Activated naive CD4-positive, alpha-beta T cell treated with anti-CD3 and anti-CD28 coated beads, Interleukin-2, amount 50 U/mL, for 24 hours (primary cell): Measurements from ENCODE around the gene SHISAL2B.

ENCODE experiments used
- H3K27ac Mint-ChIP-seq: one replicate; pipeline ENCODE4 v1.8.0; 2021; ENCODE audit warnings: mild to moderate bottlenecking, mixed read lengths
- H3K27me3 Mint-ChIP-seq: one replicate; pipeline ENCODE4 v1.8.0; 2021; ENCODE audit warnings: mixed read lengths
- H3K36me3 Mint-ChIP-seq: one replicate; pipeline ENCODE4 v1.8.0; 2021; ENCODE audit warnings: mixed read lengths
- H3K4me1 Mint-ChIP-seq: one replicate; pipeline ENCODE4 v1.8.0; 2021; ENCODE audit warnings: mixed read lengths
- H3K4me3 Mint-ChIP-seq: one replicate; pipeline ENCODE4 v1.8.0; 2021; ENCODE audit warnings: mild to moderate bottlenecking, mixed read lengths
- H3K9me3 Mint-ChIP-seq: one replicate; pipeline ENCODE4 v1.8.0; 2021; ENCODE audit warnings: mixed read lengths

Gene SHISAL2B

DNA sequence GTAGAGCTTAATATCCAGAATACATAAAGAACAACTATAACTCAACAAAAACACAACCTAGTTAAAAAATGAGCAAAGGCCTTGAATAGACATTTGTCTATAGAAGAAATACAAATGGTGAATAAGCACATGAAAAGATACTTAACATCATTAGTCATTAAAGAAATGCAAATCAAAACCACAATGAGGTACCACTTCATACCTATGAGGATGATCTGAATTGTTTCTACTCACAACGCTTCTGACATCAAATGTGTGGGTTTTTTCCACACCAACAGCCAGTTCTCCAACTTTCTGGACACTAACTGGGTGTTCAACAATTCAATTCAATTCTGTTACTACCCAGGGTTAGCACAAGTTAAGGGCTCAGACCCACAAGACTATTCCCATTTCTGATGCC lies 56.1 kb downstream of the SHISAL2B start:
- Mint-ChIP-seq H3K27ac (no peak overlapping the region), H3K4me3 (no peak overlapping the region), H3K36me3 (peaks cover 2% of the 10 kb centered on the region), H3K4me1 (peaks cover 19% of the 10 kb centered on the region), H3K9me3 (no peaks in the 10 kb centered on the region), H3K27me3 (no peaks in the 10 kb centered on the region)

DNA sequence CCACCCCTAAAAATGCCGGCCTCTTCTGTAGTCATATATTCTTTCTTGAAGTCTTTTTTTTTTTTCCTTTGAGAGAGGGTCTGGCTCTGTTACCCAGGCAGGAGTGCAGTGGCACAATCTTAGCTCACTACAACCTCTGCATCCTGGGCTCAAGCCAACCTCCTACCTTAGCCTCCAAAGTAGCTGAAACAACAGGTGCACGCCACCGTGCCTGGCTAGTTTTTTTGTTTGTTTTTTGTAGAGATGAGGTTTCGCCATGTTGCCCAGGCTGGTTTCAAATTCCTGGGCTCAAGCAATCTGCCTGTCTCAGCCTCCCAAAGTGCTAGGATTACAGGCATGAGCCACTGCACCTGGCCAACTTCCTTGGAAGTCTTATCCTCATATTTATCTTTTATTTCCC lies 59.1 kb downstream of the SHISAL2B start:
- Mint-ChIP-seq H3K27ac (no peak overlapping the region), H3K27me3 (no peaks in the 10 kb centered on the region), H3K4me1 (peaks cover 15% of the 10 kb centered on the region), H3K4me3 (no peak overlapping the region), H3K9me3 (no peaks in the 10 kb centered on the region), H3K36me3 (peaks cover 2% of the 10 kb centered on the region)

DNA sequence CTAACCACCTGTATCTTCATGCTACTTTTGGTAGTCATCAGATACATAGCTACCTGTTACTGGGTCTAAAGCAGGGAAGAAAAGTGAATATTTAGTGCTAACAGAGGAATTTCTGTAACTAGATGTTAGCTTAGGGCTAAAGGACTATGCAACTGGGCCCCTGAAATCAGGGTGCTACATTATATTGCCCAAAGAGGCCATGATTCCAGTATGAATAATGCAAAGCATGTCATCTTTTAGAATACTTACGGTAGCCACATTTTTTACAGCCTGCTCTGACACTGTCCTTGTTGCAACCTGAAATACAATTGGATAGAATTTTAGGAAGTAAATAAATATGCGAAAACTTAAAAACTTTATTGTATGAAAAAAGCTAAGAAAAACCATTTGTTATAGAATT lies 63.8 kb downstream of the SHISAL2B start:
- Mint-ChIP-seq H3K4me1 (peaks cover 9% of the 10 kb centered on the region), H3K9me3 (no peaks in the 10 kb centered on the region), H3K27me3 (no peaks in the 10 kb centered on the region), H3K27ac (no peak overlapping the region), H3K36me3 (no peaks in the 10 kb centered on the region), H3K4me3 (no peak overlapping the region)

DNA sequence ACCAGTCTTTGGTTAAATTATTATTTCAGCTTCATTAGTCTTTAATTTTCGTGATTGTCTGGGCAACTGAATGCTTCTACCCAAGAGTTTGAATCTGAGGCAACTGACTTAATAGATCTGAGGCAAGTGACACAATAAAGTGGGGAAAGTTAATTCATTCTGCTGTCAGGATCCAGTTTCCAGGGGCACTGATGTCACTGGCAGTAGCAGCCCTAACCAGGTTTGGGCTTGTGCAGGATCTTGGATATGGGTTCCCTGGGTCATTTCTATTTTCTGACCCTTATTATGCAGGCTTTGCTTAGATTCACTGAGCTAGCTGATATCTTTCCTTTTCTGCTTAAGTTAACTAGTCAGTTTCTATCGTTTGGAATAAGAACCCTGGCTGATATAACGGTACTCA lies 68.6 kb downstream of the SHISAL2B start:
- no peak overlapping the region for H3K27ac Mint-ChIP-seq
- no peaks in the 10 kb centered on the region for H3K27me3 Mint-ChIP-seq
- H3K9me3 Mint-ChIP-seq = no peaks in the 10 kb centered on the region
- H3K4me1 Mint-ChIP-seq = peaks cover 29% of the 10 kb centered on the region
- no peak overlapping the region for H3K4me3 Mint-ChIP-seq
- no peaks in the 10 kb centered on the region for H3K36me3 Mint-ChIP-seq

DNA sequence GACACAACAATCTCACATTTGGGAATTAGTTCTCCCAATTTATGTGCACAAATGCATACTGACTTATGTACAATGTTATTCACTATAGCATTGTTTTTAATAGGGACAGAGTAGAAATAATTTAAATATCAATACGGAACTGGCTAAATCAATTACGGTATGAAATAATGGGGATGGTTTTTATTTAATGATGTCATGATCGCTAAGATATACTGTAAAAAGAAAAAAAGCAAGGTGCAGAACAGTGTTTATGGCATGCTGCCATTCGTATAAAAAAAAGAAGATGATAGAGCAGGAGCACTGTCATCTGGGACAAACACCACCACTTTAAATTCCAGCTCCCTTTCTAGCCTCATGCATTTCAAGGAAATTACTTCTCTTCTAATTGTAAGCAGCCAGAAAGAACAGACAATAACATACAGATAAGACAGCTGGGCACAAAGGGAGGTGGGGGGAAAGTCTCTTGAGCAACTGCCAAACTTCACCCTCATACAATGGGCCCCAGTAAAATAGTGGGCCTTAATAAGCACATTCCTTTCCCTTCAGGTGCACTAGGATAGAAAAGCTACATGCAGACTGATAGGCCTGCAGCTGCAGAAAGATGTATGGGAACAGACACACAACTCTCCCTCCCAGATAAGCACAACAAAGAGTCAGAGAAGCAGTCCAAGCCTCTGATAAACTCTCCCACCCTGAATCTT lies 69.8 kb downstream of the SHISAL2B start:
- H3K36me3 Mint-ChIP-seq = no peaks in the 10 kb centered on the region
- H3K27ac Mint-ChIP-seq = no peak overlapping the region
- peaks cover 36% of the 10 kb centered on the region for H3K4me1 Mint-ChIP-seq
- H3K27me3 Mint-ChIP-seq = no peaks in the 10 kb centered on the region
- H3K4me3 Mint-ChIP-seq = no peak overlapping the region
- H3K9me3 Mint-ChIP-seq = no peaks in the 10 kb centered on the region

DNA sequence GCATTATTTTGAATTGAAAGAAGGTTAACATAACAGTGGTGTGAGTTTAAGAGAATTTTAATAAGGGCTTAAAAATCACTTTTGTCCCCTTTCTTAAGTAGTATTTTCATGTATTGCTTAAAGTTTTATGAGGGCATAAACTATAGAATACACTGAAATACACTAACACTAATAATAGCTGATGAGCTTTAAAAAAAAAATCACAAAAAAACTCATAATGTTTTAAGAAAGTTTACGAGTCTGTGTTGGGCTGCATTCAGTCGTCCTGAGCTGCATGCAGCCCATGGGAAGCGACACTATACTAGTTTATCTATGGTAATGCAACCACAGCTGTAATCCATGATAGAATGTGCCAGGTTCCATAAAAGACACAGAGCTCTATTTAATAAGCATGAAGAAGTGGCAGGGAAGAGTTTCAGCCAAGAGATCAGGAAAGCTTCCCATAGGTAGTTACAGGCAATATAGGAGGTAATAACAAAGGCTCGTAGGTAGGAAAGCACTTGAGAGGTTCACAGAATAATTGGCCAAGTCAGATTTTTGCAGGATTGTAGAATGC lies 73.7 kb downstream of the SHISAL2B start:
- peaks cover 60% of the 10 kb centered on the region for H3K4me1 Mint-ChIP-seq

DNA sequence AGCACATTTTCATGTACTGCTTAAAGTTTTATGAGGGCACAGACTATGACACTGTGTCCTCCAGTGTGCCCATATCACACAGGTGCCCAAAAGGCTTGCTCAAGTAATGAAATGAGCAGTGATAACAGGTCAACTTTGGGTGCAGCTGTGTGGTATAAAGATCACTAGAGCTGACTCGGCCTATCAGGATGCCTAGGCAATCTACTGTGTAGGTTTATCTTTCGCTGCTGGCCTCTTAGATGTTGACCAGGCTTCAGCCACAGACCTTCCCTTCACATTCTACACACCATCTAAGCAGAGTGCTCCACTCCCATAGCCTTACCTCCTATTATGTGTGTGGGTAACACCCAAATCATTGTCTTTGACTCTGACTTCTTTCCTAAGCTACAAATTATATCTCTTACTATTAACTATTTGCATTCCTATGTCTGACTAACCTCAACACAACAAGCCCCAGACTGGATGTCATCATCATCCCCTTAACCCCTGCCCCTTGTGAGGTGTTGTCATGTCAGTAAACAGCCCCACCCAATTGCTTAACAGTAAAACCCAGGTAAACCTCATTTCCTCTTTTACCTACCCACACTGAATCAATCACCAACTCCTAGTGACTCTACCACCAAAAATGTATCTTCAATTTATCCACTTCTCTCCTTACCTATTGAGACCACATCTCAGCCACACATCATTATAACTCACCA lies 75.7 kb downstream of the SHISAL2B start:
- Mint-ChIP-seq H3K4me1 (peaks cover 60% of the 10 kb centered on the region), H3K27ac (no peak overlapping the region), H3K27me3 (no peaks in the 10 kb centered on the region), H3K4me3 (peak overlapping the region; percentile 15), H3K9me3 (no peaks in the 10 kb centered on the region), H3K36me3 (peaks cover 2% of the 10 kb centered on the region)

More for the DNA sequence above, 73.7 kb downstream of the SHISAL2B start:
- Mint-ChIP-seq H3K36me3 (peaks cover 2% of the 10 kb centered on the region), H3K9me3 (no peaks in the 10 kb centered on the region), H3K27ac (no peak overlapping the region), H3K4me3 (no peak overlapping the region), H3K27me3 (no peaks in the 10 kb centered on the region)

DNA sequence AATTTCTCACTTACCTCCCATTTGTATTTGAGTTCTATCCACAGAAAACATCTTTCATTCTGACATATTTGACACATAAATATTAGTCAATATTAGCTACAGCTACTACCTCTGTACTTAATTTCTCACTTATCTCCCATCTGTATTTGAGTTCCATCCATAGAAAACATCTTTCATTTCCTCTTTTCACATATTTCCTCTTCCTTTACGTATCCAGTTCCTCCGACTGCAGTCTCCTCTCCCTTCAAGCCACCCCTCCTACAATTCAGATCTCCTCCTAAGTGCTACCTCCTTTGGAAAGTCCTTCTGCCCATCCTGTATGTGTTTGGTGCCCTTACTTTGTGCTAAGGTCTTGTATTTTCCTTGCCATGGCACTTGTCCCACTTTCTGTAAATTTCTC lies 76.6 kb downstream of the SHISAL2B start:
- Mint-ChIP-seq H3K27ac (no peak overlapping the region), H3K4me3 (peak overlapping the region; percentile 99), H3K4me1 (peaks cover 67% of the 10 kb centered on the region), H3K36me3 (peaks cover 2% of the 10 kb centered on the region), H3K9me3 (no peaks in the 10 kb centered on the region), H3K27me3 (no peaks in the 10 kb centered on the region)
